Measurements from ENCODE around the gene JAZF1.

GRCh38 chr7:27995228-27995627 lies 185.4 kb downstream of the JAZF1 start:
- no peak for TF ChIP-seq POLR2A (IDR thresholded peaks at IDR 0.05)
- TF ChIP-seq CTCF (IDR thresholded peaks at IDR 0.05), result no peak
